HepG2 (cell line): Measurements from ENCODE around the gene MRPS35. TPM values are rescaled to one million over a fixed set of nuclear protein-coding genes. Genes with fewer than 3 reads are reported as not detected.

Experiments
- ATM ChIP-seq: fragments of 450-650 bp; IDR thresholded peaks from 2 replicates; pipeline ENCODE4 v1.7.1; 2017; ENCODE audit warnings: mild to moderate bottlenecking, borderline replicate concordance
- DPF2 ChIP-seq: sonication (generic); formaldehyde crosslinking; IDR thresholded peaks from 2 replicates; pipeline ENCODE4 v1.4.0; 2020; ENCODE audit warnings: mild to moderate bottlenecking, low read depth, missing genetic modification reagents, borderline replicate concordance
- HNF4G ChIP-seq, 2 experiments: sonication (generic) in 1 of 2; formaldehyde crosslinking in 1 of 2; IDR thresholded peaks; 2 replicates each; pipeline versions ENCODE4 v1.4.0 to v1.6.1; 2011 to 2020; ENCODE audit warnings: borderline replicate concordance in 2 of 2, low read depth in 2 of 2, mild to moderate bottlenecking in 2 of 2, low read length in 1 of 2, missing genetic modification reagents in 1 of 2, moderate library complexity in 1 of 2
- HOMEZ ChIP-seq: IDR thresholded peaks from 2 replicates; pipeline ENCODE4 v1.6.1; 2016; ENCODE audit warnings: low read depth
- KDM5A ChIP-seq: fragments of 200-600 bp; sonication (generic); IDR thresholded peaks from 2 replicates; pipeline ENCODE4 v1.7.0; 2018; ENCODE audit warnings: antibody characterized with exemption, mild to moderate bottlenecking, low read length, borderline replicate concordance
- KLF6 ChIP-seq: IDR thresholded peaks from 2 replicates; pipeline ENCODE4 v1.8.0; 2016; ENCODE audit warnings: missing biosample characterization, missing genetic modification reagents
- NCOR1 ChIP-seq: fragments of 200-600 bp; sonication (generic); IDR thresholded peaks from 2 replicates; pipeline ENCODE4 v1.7.0; 2017; ENCODE audit warnings: antibody characterized with exemption, low read length, borderline replicate concordance
- RBM39 ChIP-seq: fragments of 200-400 bp; formaldehyde crosslinking; IDR thresholded peaks from one replicate; pipeline ENCODE4 v1.6.1; 2018; ENCODE audit warnings: antibody characterized with exemption, mild to moderate bottlenecking, low read depth, low read length; ENCODE audit not compliant: poor library complexity, severe bottlenecking
- SALL1 ChIP-seq: sonication (generic); formaldehyde crosslinking; IDR thresholded peaks from 2 replicates; pipeline ENCODE4 v1.8.0; 2022; ENCODE audit warnings: mild to moderate bottlenecking, missing genetic modification reagents
- SMARCC2 ChIP-seq: fragments of 450-650 bp; IDR thresholded peaks from 2 replicates; pipeline ENCODE4 v1.6.1; 2017; ENCODE audit warnings: antibody characterized with exemption, mild to moderate bottlenecking
- SMC3 ChIP-seq: IDR thresholded peaks from 2 replicates; pipeline ENCODE4 v1.6.1; 2011; ENCODE audit warnings: low read length, improper control_type of control experiment
- ZFP36 ChIP-seq: fragments of 150-350 bp; IDR thresholded peaks from 2 replicates; pipeline ENCODE4 v1.6.1; 2018; ENCODE audit warnings: borderline replicate concordance, low read length, low read depth; ENCODE audit not compliant: partially characterized antibody
- ZNF674 ChIP-seq: sonication (generic); formaldehyde crosslinking; IDR thresholded peaks from 2 replicates; pipeline ENCODE4 v1.5.0; 2020; ENCODE audit warnings: low read depth, mild to moderate bottlenecking, missing genetic modification reagents
- ZNF724P ChIP-seq: sonication (generic); formaldehyde crosslinking; IDR thresholded peaks from 2 replicates; pipeline ENCODE4 v1.8.0; 2022; ENCODE audit warnings: missing genetic modification reagents, borderline replicate concordance
- ZNF75D ChIP-seq: sonication (generic); formaldehyde crosslinking; IDR thresholded peaks from 2 replicates; pipeline ENCODE4 v1.8.1; 2023; ENCODE audit warnings: missing genetic modification reagents, mild to moderate bottlenecking, borderline replicate concordance
- polyA plus RNA-seq, 8 experiments: library from polyadenylated mRNA; depleted of rRNA in 3 of 8; stranded (reverse) in 7 of 8; unstranded in 1 of 8; fragments of >200 nt; fragmentation: Illumina TruSeq in 4 of 8; extraction: Trizol in 4 of 8; gene quantifications; 2 replicates each; pipeline versions ENCODE4 v1.2.1 to v1.2.3, GENCODE V29; 2011 to 2016; ENCODE audit warnings: low read depth in 4 of 8, missing spikeins in 1 of 8, mixed read lengths in 1 of 8; ENCODE audit not compliant: insufficient read depth in 1 of 8
- total RNA-seq, 5 experiments: library from RNA; depleted of rRNA; stranded (reverse); fragments of >200 nt; fragmentation: Illumina TruSeq; extraction: Trizol; gene quantifications; 2 replicates each; pipeline ENCODE4 v1.2.3, GENCODE V29; 2016; ENCODE audit warnings: low read depth in 1 of 5
- TF ChIP-seq, protein P1 (sequence below): sonication (generic); formaldehyde crosslinking; IDR thresholded peaks from 2 replicates; pipeline ENCODE4 v1.4.0; 2020; ENCODE audit warnings: missing genetic modification reagents
- TF ChIP-seq, protein P2 (sequence below), 2 experiments: sonication (generic) in 1 of 2; formaldehyde crosslinking in 1 of 2; IDR thresholded peaks; 2 replicates each; pipeline versions ENCODE4 v1.6.1 to v1.9.0; 2014 to 2022; ENCODE audit warnings: antibody characterized with exemption in 1 of 2, borderline replicate concordance in 1 of 2, inconsistent platforms in 1 of 2, low read depth in 1 of 2, missing genetic modification reagents in 1 of 2
- TF ChIP-seq, protein P3 (sequence below): sonication (generic); formaldehyde crosslinking; IDR thresholded peaks from 2 replicates; pipeline ENCODE4 v1.5.0; 2020; ENCODE audit warnings: missing genetic modification reagents

MRPS35 gene
- total and polyA plus RNA-seq, 2 of the 13 experiments (the other 11 are each of a cell fraction or from before 2014, with no cell fraction given), result 63.4 to 104 TPM

DNA sequence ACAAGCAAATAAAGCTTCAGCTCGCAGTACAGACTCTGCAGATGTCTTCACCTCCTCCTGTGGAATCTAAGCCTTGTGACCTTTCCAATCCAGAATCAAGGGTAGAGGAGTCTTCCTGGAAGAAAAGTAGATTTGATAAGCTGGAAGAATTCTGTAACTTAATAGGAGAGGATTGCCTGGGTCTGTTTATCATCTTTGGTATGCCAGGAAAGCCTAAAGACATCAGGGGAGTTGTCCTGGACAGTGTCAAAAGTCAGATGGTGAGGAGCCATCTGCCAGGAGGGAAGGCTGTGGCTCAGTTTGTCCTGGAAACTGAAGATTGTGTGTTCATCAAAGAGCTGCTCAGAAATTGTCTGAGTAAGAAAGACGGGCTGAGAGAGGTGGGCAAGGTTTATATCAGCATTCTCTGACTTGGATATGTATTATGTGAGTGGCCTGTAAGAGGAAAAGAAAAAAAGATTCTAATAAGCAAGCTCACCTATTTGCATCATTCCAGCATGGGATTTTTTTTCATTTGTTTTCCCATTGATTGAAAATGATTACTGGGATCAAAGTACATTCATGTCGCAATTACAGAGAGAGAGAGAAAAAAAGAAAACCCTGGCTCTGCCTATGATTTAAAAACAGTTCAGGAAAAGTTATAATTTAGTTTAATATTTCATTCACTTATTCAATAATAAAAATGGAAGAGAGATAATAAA is 13.6 kb upstream of the MRPS35 start (continued):
- no peak for TF ChIP-seq RBM39
- TF ChIP-seq ZNF75D (CRISPR knock-in tag), result no peak
- no peak for TF ChIP-seq SALL1 (CRISPR knock-in tag)
- TF ChIP-seq NCOR1, result peak; percentile 98
- no peak for TF ChIP-seq ZFP36
- TF ChIP-seq, protein P1, sequence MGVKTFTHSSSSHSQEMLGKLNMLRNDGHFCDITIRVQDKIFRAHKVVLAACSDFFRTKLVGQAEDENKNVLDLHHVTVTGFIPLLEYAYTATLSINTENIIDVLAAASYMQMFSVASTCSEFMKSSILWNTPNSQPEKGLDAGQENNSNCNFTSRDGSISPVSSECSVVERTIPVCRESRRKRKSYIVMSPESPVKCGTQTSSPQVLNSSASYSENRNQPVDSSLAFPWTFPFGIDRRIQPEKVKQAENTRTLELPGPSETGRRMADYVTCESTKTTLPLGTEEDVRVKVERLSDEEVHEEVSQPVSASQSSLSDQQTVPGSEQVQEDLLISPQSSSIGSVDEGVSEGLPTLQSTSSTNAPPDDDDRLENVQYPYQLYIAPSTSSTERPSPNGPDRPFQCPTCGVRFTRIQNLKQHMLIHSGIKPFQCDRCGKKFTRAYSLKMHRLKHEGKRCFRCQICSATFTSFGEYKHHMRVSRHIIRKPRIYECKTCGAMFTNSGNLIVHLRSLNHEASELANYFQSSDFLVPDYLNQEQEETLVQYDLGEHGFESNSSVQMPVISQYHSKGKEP (CRISPR knock-in tag), result no peak
- 0 out of 2 replicates have a peak, but pooled peaks have one; percentile 23 for TF ChIP-seq DPF2
- TF ChIP-seq ATM, result no peak
- TF ChIP-seq, protein P2, sequence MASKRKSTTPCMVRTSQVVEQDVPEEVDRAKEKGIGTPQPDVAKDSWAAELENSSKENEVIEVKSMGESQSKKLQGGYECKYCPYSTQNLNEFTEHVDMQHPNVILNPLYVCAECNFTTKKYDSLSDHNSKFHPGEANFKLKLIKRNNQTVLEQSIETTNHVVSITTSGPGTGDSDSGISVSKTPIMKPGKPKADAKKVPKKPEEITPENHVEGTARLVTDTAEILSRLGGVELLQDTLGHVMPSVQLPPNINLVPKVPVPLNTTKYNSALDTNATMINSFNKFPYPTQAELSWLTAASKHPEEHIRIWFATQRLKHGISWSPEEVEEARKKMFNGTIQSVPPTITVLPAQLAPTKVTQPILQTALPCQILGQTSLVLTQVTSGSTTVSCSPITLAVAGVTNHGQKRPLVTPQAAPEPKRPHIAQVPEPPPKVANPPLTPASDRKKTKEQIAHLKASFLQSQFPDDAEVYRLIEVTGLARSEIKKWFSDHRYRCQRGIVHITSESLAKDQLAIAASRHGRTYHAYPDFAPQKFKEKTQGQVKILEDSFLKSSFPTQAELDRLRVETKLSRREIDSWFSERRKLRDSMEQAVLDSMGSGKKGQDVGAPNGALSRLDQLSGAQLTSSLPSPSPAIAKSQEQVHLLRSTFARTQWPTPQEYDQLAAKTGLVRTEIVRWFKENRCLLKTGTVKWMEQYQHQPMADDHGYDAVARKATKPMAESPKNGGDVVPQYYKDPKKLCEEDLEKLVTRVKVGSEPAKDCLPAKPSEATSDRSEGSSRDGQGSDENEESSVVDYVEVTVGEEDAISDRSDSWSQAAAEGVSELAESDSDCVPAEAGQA (IDR thresholded peaks at IDR 0.05; ENCODE audit: low read depth), result no peak
- TF ChIP-seq, protein P2 (CRISPR knock-in tag; IDR thresholded peaks at IDR 0.05; ENCODE audit: borderline replicate concordance), result no peak
- no peak for TF ChIP-seq ZNF674 (CRISPR knock-in tag)
- peak; percentile 6; the same call in 1 of the 2 replicates for TF ChIP-seq SMC3
- peak; percentile 30; the same call in 1 of the 2 replicates for TF ChIP-seq KDM5A
- TF ChIP-seq KLF6 (CRISPR knock-in tag), result 0 out of 2 replicates have a peak, but pooled peaks have one; percentile 25
- 0 out of 2 replicates have a peak, but pooled peaks have one; percentile 24 for TF ChIP-seq HOMEZ (CRISPR knock-in tag)
- TF ChIP-seq SMARCC2, result no peak
- TF ChIP-seq, protein P3, sequence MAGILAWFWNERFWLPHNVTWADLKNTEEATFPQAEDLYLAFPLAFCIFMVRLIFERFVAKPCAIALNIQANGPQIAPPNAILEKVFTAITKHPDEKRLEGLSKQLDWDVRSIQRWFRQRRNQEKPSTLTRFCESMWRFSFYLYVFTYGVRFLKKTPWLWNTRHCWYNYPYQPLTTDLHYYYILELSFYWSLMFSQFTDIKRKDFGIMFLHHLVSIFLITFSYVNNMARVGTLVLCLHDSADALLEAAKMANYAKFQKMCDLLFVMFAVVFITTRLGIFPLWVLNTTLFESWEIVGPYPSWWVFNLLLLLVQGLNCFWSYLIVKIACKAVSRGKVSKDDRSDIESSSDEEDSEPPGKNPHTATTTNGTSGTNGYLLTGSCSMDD (CRISPR knock-in tag), result no peak
- peak; percentile 63 for TF ChIP-seq HNF4G (IDR thresholded peaks at IDR 0.05; ENCODE audit: borderline replicate concordance, low read depth, low read length)
- TF ChIP-seq HNF4G (CRISPR knock-in tag; IDR thresholded peaks at IDR 0.05; ENCODE audit: borderline replicate concordance, low read depth), result no peak
- TF ChIP-seq ZNF724P (CRISPR knock-in tag), result no peak
